CD1c-positive myeloid dendritic cell (primary cell): ENCODE measurements around the gene FAM219A.
A peak's percentile ranks its signal among the peaks of the same experiment; 100 is the strongest.
"Not testable (repeated sequence)": the region's sequence is repeated elsewhere in the genome, so short reads cannot be mapped to it uniquely, and the experiment has no call there.

ENCODE experiments used
- DNase-seq: peaks from one replicate; pipeline ENCODE4 v3.0.0-alpha.2; 2016; ENCODE audit errors: extremely low spot score

Gene FAM219A

GRCh38 chr9:34376596-34377403 lies 81.6 kb downstream of the FAM219A start, which contains the start of gene MYORG:
MYORG (minus strand) TSS chr9:34376898; CDS start chr9:34372943, 3,955 bp downstream.
- DNase-seq = peak; percentile 94

- DNase-seq = peak; percentile 15
Observed at GRCh38 chr9:34375901-34376595, 82.3 kb downstream of the FAM219A start.

GRCh38 chr9:34374905-34375552 lies 83.3 kb downstream of the FAM219A start:
- DNase-seq = no peak

GRCh38 chr9:34374339-34374738 lies 84.0 kb downstream of the FAM219A start:
- no peak for DNase-seq

GRCh38 chr9:34373749-34374148 lies 84.6 kb downstream of the FAM219A start:
- no peak for DNase-seq

GRCh38 chr9:34372467-34373011 lies 85.8 kb downstream of the FAM219A start:
- no peak for DNase-seq

- no peak for DNase-seq
Observed at GRCh38 chr9:34371886-34372466, 86.4 kb downstream of the FAM219A start.

GRCh38 chr9:34370970-34371880 lies 87.1 kb downstream of the FAM219A start:
- peak; percentile 52 for DNase-seq

GRCh38 chr9:34370335-34370969 lies 87.9 kb downstream of the FAM219A start:
- no peak for DNase-seq

GRCh38 chr9:34369636-34370035 lies 88.7 kb downstream of the FAM219A start:
- no peak for DNase-seq

GRCh38 chr9:34368796-34369195 lies 89.6 kb downstream of the FAM219A start:
- not testable (repeated sequence) for DNase-seq

GRCh38 chr9:34367751-34368410 lies 90.5 kb downstream of the FAM219A start:
- not testable (repeated sequence) for DNase-seq

- no peak for DNase-seq
Observed at GRCh38 chr9:34366365-34366764, 92.0 kb downstream of the FAM219A start.

- no peak for DNase-seq
Observed at GRCh38 chr9:34365282-34365681, 93.1 kb downstream of the FAM219A start.

GRCh38 chr9:34363619-34364351 lies 94.6 kb downstream of the FAM219A start:
- no peak for DNase-seq

- no peak for DNase-seq
Observed at GRCh38 chr9:34362614-34363214, 95.7 kb downstream of the FAM219A start.

GRCh38 chr9:34352957-34353356 lies 105.4 kb downstream of the FAM219A start:
- DNase-seq = not testable (repeated sequence)

GRCh38 chr9:34352122-34352652 lies 106.2 kb downstream of the FAM219A start:
- DNase-seq = not testable (repeated sequence)
